K562 (cell line): ENCODE results near the gene OR6S1. TPM values are rescaled to one million over a fixed set of nuclear protein-coding genes. Genes with fewer than 3 reads are reported as not detected.

ENCODE experiments used
- BDP1 ChIP-seq: IDR thresholded peaks from 3 replicates; pipeline ENCODE4 v1.6.1; 2011; ENCODE audit not compliant: insufficient read length, insufficient read depth
- CBFA2T2 ChIP-seq: fragments of 450-650 bp; conservative IDR thresholded peaks from 2 replicates; pipeline ENCODE4 v1.6.1; 2017; ENCODE audit warnings: mild to moderate bottlenecking
- FOXA1 ChIP-seq: fragments of 450-650 bp; IDR thresholded peaks from 2 replicates; pipeline ENCODE4 v1.6.1; 2016; ENCODE audit warnings: mild to moderate bottlenecking, borderline replicate concordance
- HDAC1 ChIP-seq, 2 experiments: fragments of 450-650 bp; IDR thresholded peaks; 2 replicates each; pipeline ENCODE4 v1.6.1; 2016 to 2017; ENCODE audit warnings: inconsistent platforms in 1 of 2, mild to moderate bottlenecking in 1 of 2, moderate library complexity in 1 of 2
- MCM5 ChIP-seq: fragments of 450-650 bp; IDR thresholded peaks from 2 replicates; pipeline ENCODE4 v1.6.1; 2016; ENCODE audit warnings: low read depth
- PRPF4 ChIP-seq: fragments of 200-400 bp; formaldehyde crosslinking; IDR thresholded peaks from one replicate; pipeline ENCODE4 v1.6.1; 2017; ENCODE audit warnings: low read length, low read depth, mild to moderate bottlenecking; ENCODE audit not compliant: insufficient read depth, poor library complexity, severe bottlenecking
- PTTG1 ChIP-seq: fragments of 450-650 bp; IDR thresholded peaks from 2 replicates; pipeline ENCODE4 v1.6.1; 2016; ENCODE audit warnings: low read depth, mild to moderate bottlenecking, missing genetic modification characterization, missing compliant biosample characterization
- RCOR1 ChIP-seq, 2 experiments: IDR thresholded peaks; 2 replicates each; pipeline ENCODE4 v1.6.1; 2012; ENCODE audit warnings: low read depth in 2 of 2, low read length in 2 of 2, borderline replicate concordance in 1 of 2, improper control_type of control experiment in 1 of 2
- STAG1 ChIP-seq: sonication (generic); formaldehyde crosslinking; IDR thresholded peaks from 2 replicates; pipeline ENCODE4 v1.5.0; 2020; ENCODE audit warnings: missing genetic modification reagents, borderline replicate concordance
- polyA plus RNA-seq, 8 experiments: library from polyadenylated mRNA; depleted of rRNA in 4 of 8; stranded (reverse) in 5 of 8; unstranded in 3 of 8; fragments of >200 nt; fragmentation: Nextera tagmentation in 2 of 8; fragmentation: Illumina TruSeq in 1 of 8; extraction: Ambion mirVana in 2 of 8; extraction: Trizol in 1 of 8; gene quantifications; 2 replicates each; pipeline versions ENCODE4 v1.2.1 to v1.2.3, GENCODE V29; 2011 to 2014; ENCODE audit warnings: inconsistent platforms in 1 of 8, missing spikeins in 1 of 8
- total RNA-seq, 7 experiments: library from RNA; depleted of rRNA in 6 of 7; stranded (reverse); fragments of >200 nt in 6 of 7; fragmentation: Illumina TruSeq in 2 of 7; extraction: Trizol in 2 of 7; gene quantifications; 2 replicates each; pipeline versions ENCODE4 v1.2.1 to v1.2.3, GENCODE V29; 2011 to 2021; ENCODE audit warnings: low replicate concordance in 1 of 7
- TF ChIP-seq, protein P1 (sequence below), 2 experiments: IDR thresholded peaks; 2 replicates each; pipeline ENCODE4 v1.6.1; 2011; ENCODE audit warnings: borderline replicate concordance in 1 of 2, control low read depth in 1 of 2, low read depth in 1 of 2, low read length in 1 of 2, mild to moderate bottlenecking in 1 of 2, mixed read lengths in 1 of 2, moderate library complexity in 1 of 2; ENCODE audit not compliant: insufficient read depth in 1 of 2, insufficient read length in 1 of 2, poor library complexity in 1 of 2, severe bottlenecking in 1 of 2; ENCODE audit errors: extremely low read depth in 1 of 2
- TF ChIP-seq, protein P2 (sequence below): fragments of 450-650 bp; formaldehyde crosslinking; IDR thresholded peaks from 2 replicates; pipeline ENCODE4 v1.4.0; 2022; ENCODE audit warnings: missing genetic modification characterization
- TF ChIP-seq, protein P3 (sequence below): sonication (generic); formaldehyde crosslinking; IDR thresholded peaks from 2 replicates; pipeline ENCODE4 v1.8.0; 2022; ENCODE audit warnings: mild to moderate bottlenecking, missing genetic modification reagents
- TF ChIP-seq, protein P4 (sequence below): fragments of 450-650 bp; IDR thresholded peaks from 2 replicates; pipeline ENCODE4 v1.7.1; 2018; ENCODE audit warnings: mild to moderate bottlenecking, low read depth; ENCODE audit not compliant: partially characterized antibody
- TF ChIP-seq, protein P5 (sequence below): sonication (generic); formaldehyde crosslinking; IDR thresholded peaks from 2 replicates; pipeline ENCODE4 v1.8.0; 2022; ENCODE audit warnings: mild to moderate bottlenecking, missing genetic modification reagents, borderline replicate concordance

Gene OR6S1
- total and polyA plus RNA-seq, 9 of the 15 experiments (the other 6 are each of a cell fraction or from before 2014, with no cell fraction given) = not detected

DNA sequence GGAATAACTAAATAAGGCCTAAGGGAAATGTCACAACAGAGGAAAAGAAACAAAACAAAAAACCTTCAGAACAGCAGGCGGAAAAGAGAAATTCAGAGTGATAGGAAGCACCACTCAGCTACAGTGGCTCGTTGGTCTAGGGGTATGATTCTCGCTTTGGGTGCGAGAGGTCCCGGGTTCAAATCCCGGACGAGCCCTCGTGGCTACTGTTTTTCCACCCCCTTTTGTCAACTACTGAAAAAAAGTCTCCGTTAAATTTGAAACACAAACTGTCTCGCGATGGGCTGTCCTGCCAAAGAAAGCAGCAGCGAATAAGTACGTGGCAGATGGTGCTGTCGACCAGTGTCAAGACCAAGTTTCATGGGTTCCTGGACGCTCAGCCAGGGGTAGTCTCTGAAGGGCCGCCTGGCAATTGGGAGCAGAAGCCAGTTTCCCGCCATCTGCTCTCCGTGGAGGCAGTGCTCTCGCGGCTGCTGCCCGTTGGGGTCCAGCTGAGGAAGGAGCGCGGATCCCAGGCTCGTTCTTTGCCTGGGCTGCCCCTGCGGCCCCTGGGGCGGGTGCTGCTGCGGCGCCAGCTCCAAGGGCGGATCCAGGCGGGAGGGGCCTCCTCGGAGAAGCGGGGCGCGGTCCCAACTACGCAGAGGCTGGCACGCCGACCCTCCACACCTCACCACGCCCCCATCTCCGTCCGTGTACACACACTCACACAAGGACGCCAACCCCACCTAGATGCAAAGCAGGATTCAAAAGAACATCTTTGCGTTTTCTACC is 42.6 kb upstream of the OR6S1 start, which contains the start of gene RNASE4 (continued):
- TF ChIP-seq, protein P1, sequence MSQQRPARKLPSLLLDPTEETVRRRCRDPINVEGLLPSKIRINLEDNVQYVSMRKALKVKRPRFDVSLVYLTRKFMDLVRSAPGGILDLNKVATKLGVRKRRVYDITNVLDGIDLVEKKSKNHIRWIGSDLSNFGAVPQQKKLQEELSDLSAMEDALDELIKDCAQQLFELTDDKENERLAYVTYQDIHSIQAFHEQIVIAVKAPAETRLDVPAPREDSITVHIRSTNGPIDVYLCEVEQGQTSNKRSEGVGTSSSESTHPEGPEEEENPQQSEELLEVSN (IDR thresholded peaks at IDR 0.05; ENCODE audit: borderline replicate concordance in 1 of 2, extremely low read depth in 1 of 2, insufficient read depth in 1 of 2, insufficient read length in 1 of 2, low read depth in 1 of 2, low read length in 1 of 2, poor library complexity in 1 of 2, severe bottlenecking in 1 of 2) = peak; percentile 78 to 90
- 0 out of 4 replicates have a peak, but pooled peaks of 1 of the 2 experiments have one; percentile 15 for TF ChIP-seq RCOR1 (IDR thresholded peaks at IDR 0.05; ENCODE audit: borderline replicate concordance in 1 of 2, low read depth in 2 of 2, low read length in 2 of 2)
- TF ChIP-seq, protein P2, sequence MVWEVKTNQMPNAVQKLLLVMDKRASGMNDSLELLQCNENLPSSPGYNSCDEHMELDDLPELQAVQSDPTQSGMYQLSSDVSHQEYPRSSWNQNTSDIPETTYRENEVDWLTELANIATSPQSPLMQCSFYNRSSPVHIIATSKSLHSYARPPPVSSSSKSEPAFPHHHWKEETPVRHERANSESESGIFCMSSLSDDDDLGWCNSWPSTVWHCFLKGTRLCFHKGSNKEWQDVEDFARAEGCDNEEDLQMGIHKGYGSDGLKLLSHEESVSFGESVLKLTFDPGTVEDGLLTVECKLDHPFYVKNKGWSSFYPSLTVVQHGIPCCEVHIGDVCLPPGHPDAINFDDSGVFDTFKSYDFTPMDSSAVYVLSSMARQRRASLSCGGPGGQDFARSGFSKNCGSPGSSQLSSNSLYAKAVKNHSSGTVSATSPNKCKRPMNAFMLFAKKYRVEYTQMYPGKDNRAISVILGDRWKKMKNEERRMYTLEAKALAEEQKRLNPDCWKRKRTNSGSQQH (CRISPR knock-in tag) = no peak
- peak; percentile 65 for TF ChIP-seq BDP1
- TF ChIP-seq FOXA1 = no peak
- TF ChIP-seq MCM5 = no peak
- TF ChIP-seq, protein P3, sequence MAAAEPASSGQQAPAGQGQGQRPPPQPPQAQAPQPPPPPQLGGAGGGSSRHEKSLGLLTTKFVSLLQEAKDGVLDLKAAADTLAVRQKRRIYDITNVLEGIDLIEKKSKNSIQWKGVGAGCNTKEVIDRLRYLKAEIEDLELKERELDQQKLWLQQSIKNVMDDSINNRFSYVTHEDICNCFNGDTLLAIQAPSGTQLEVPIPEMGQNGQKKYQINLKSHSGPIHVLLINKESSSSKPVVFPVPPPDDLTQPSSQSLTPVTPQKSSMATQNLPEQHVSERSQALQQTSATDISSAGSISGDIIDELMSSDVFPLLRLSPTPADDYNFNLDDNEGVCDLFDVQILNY (CRISPR knock-in tag) = no peak
- TF ChIP-seq, protein P4, sequence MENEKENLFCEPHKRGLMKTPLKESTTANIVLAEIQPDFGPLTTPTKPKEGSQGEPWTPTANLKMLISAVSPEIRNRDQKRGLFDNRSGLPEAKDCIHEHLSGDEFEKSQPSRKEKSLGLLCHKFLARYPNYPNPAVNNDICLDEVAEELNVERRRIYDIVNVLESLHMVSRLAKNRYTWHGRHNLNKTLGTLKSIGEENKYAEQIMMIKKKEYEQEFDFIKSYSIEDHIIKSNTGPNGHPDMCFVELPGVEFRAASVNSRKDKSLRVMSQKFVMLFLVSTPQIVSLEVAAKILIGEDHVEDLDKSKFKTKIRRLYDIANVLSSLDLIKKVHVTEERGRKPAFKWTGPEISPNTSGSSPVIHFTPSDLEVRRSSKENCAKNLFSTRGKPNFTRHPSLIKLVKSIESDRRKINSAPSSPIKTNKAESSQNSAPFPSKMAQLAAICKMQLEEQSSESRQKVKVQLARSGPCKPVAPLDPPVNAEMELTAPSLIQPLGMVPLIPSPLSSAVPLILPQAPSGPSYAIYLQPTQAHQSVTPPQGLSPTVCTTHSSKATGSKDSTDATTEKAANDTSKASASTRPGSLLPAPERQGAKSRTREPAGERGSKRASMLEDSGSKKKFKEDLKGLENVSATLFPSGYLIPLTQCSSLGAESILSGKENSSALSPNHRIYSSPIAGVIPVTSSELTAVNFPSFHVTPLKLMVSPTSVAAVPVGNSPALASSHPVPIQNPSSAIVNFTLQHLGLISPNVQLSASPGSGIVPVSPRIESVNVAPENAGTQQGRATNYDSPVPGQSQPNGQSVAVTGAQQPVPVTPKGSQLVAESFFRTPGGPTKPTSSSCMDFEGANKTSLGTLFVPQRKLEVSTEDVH = peak; percentile 82
- TF ChIP-seq STAG1 (CRISPR knock-in tag) = no peak
- no peak for TF ChIP-seq PRPF4
- peak; percentile 9 to 73; a peak in 2 of 4 replicates for TF ChIP-seq HDAC1 (IDR thresholded peaks at IDR 0.05)
- TF ChIP-seq PTTG1 (tag) = no peak
- TF ChIP-seq CBFA2T2 = no peak
- TF ChIP-seq, protein P5, sequence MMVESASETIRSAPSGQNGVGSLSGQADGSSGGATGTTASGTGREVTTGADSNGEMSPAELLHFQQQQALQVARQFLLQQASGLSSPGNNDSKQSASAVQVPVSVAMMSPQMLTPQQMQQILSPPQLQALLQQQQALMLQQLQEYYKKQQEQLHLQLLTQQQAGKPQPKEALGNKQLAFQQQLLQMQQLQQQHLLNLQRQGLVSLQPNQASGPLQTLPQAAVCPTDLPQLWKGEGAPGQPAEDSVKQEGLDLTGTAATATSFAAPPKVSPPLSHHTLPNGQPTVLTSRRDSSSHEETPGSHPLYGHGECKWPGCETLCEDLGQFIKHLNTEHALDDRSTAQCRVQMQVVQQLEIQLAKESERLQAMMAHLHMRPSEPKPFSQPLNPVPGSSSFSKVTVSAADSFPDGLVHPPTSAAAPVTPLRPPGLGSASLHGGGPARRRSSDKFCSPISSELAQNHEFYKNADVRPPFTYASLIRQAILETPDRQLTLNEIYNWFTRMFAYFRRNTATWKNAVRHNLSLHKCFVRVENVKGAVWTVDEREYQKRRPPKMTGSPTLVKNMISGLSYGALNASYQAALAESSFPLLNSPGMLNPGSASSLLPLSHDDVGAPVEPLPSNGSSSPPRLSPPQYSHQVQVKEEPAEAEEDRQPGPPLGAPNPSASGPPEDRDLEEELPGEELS (CRISPR knock-in tag) = 0 out of 2 replicates have a peak, but pooled peaks have one; percentile 24
